Measurements from ENCODE around the gene CCDC127.
"Not testable (repeated sequence)": the region's sequence is repeated elsewhere in the genome, so short reads cannot be mapped to it uniquely, and the experiment has no call there.

CCDC127 gene

GRCh38 chr5:170971-171800, 46.8 kb downstream of the CCDC127 start:
- FAIRE-seq = no peak

GRCh38 chr5:169728-170094, 48.2 kb downstream of the CCDC127 start:
- FAIRE-seq = no peak

GRCh38 chr5:169071-169727, 48.8 kb downstream of the CCDC127 start:
- FAIRE-seq = no peak

GRCh38 chr5:167982-168660, 49.8 kb downstream of the CCDC127 start:
- FAIRE-seq = no peak

- no peak for FAIRE-seq
These were observed 50.4 kb downstream of the CCDC127 start for GRCh38 chr5:167511-167910.

- no peak for FAIRE-seq
These were observed 51.2 kb downstream of the CCDC127 start for GRCh38 chr5:166441-167372.

GRCh38 chr5:164783-165182, 53.2 kb downstream of the CCDC127 start:
- not testable (repeated sequence) for FAIRE-seq

- no peak for FAIRE-seq
These were observed 53.7 kb downstream of the CCDC127 start for GRCh38 chr5:164244-164643.

GRCh38 chr5:163841-164240, 54.1 kb downstream of the CCDC127 start:
- FAIRE-seq = no peak

- FAIRE-seq = no peak
These were observed 54.7 kb downstream of the CCDC127 start for GRCh38 chr5:163338-163620.

GRCh38 chr5:162565-163337, 55.2 kb downstream of the CCDC127 start:
- FAIRE-seq = no peak

- FAIRE-seq = no peak
These were observed 55.8 kb downstream of the CCDC127 start for GRCh38 chr5:162190-162564.

- FAIRE-seq = no peak
These were observed 56.2 kb downstream of the CCDC127 start for GRCh38 chr5:161803-162110.

- no peak for FAIRE-seq
These were observed 56.8 kb downstream of the CCDC127 start for GRCh38 chr5:160921-161802.

- FAIRE-seq = no peak
These were observed 57.8 kb downstream of the CCDC127 start for GRCh38 chr5:160173-160510.

GRCh38 chr5:159448-160172, 58.3 kb downstream of the CCDC127 start:
- FAIRE-seq = no peak

GRCh38 chr5:158807-159447, 59.0 kb downstream of the CCDC127 start:
- FAIRE-seq = no peak

- FAIRE-seq = no peak
These were observed 60.2 kb downstream of the CCDC127 start for GRCh38 chr5:157801-158200.

GRCh38 chr5:157126-157715, 60.7 kb downstream of the CCDC127 start:
- no peak for FAIRE-seq

Data from endometrium (tissue), 2 donors.